ENCODE results near the gene PLCB3. TPM values are rescaled to one million over a fixed set of nuclear protein-coding genes. Genes with fewer than 3 reads are reported as not detected.

PLCB3 gene
- total RNA-seq, 6 experiments from 2014 or later: 5.4 to 8.0 (median 6.7) TPM

- Histone ChIP-seq H3K36me3 (no peaks in the 10 kb centered on the region), H3K4me1 (peaks cover 0 to 25% (median 5%) of the 10 kb centered on the region in 4 donors), H3K9me3 (no peaks in the 10 kb centered on the region), H3K27me3 (no peaks in the 10 kb centered on the region), H3K4me3 (no peak overlapping the region), H3K27ac (no peak overlapping the region)
- intact Hi-C loops (cut with DNase I): no loop called here
- ATAC-seq: no peak
- TF ChIP-seq CTCF (IDR thresholded peaks at IDR 0.05): no peak
- TF ChIP-seq POLR2A (IDR thresholded peaks at IDR 0.05): no peak
- WGBS (ENCODE audit: insufficient coverage, low coverage, low lambda C conversion rate, missing lambda C conversion rate): 89% methylated on average over 8 of the region's 8 CpGs
- DNase-seq: no peak
Measured at GRCh38 chr11:64232967-64233315, 18.4 kb upstream of the PLCB3 start.

- 8% methylated on average over 6 of the region's 62 CpGs for WGBS (ENCODE audit: insufficient coverage, low coverage, low lambda C conversion rate, missing lambda C conversion rate)
- Histone ChIP-seq H3K27me3 (no peaks in the 10 kb centered on the region), H3K9me3 (no peaks in the 10 kb centered on the region), H3K36me3 (no peaks in the 10 kb centered on the region), H3K4me1 (peaks cover 0 to 32% (median 7%) of the 10 kb centered on the region in 4 donors), H3K27ac (peak within 1 kb of the TSS; percentile 36 to 79 (median 57)), H3K4me3 (peak within 1 kb of the TSS; percentile 54 to 58 (median 57))
- intact Hi-C loops (cut with DNase I): no loop called here
- DNase-seq (peak; percentile 81 to 87 (median 81)), ATAC-seq (peak; percentile 43 to 66 (median 52))
- TF ChIP-seq POLR2A (IDR thresholded peaks at IDR 0.05): peak; percentile 27
- TF ChIP-seq CTCF (IDR thresholded peaks at IDR 0.05): no peak
Measured at GRCh38 chr11:64233913-64234586, 17.3 kb upstream of the PLCB3 start, which contains the start of gene VEGFB. Gene VEGFB, plus strand, starts transcription at chr11:64234584. Its CDS starts 250 bp downstream, at chr11:64234834.

DNA sequence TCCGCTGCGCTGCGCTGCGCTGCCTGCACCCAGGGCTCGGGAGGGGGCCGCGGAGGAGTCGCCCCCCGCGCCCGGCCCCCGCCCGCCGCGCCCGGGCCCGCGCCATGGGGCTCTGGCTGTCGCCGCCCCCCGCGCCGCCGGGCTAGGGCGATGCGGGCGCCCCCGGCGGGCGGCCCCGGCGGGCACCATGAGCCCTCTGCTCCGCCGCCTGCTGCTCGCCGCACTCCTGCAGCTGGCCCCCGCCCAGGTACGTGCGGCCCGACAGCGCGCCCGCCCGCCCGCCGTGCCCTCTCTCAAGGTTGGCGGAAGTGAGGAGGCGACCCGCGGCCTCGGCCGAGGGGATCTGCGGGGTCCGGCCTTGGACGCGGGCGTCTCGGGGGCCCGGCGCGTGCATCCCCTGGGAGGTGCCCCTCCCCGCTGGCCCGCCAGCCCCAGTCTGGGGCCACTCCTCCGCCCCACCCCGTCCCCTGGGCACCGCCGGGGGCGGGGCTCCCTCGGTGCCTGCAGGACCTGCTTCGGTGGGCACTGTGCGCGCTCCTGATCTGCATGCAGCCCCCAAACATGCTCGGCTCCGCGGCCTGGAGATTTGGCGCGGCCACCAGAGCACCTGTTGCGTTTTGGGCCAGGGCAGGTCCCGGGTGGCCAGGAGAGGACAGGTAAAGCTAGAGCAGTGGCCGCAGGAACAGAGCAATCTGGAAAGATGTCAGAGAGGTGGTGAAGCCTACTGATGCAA is 16.5 kb upstream of the PLCB3 start:
- Histone ChIP-seq H3K27me3 (no peaks in the 10 kb centered on the region), H3K36me3 (no peaks in the 10 kb centered on the region), H3K9me3 (no peaks in the 10 kb centered on the region), H3K27ac (peak overlapping the region; percentile 36 to 79 (median 57)), H3K4me1 (peaks cover 0 to 31% (median 7%) of the 10 kb centered on the region in 4 donors), H3K4me3 (peak overlapping the region; percentile 54 to 58 (median 57))
- peak in 2 of 3 donors; percentile 64 to 73 for DNase-seq
- 0% methylated on average over 2 of the region's 80 CpGs for WGBS (ENCODE audit: insufficient coverage, low coverage, low lambda C conversion rate, missing lambda C conversion rate)
- ATAC-seq: peak; percentile 8 to 37 (median 23)
- TF ChIP-seq CTCF (IDR thresholded peaks at IDR 0.05): no peak
- peak; percentile 41 for TF ChIP-seq POLR2A (IDR thresholded peaks at IDR 0.05)
- intact Hi-C loops (cut with DNase I): no loop called here

GRCh38 chr11:64235437-64236161 is 15.7 kb upstream of the PLCB3 start:
- no CpG with 5 or more reads among the region's 12 CpGs for WGBS (ENCODE audit: insufficient coverage, low coverage, low lambda C conversion rate, missing lambda C conversion rate)
- peak overlapping the region; percentile 54 to 58 (median 57) for H3K4me3 ChIP-seq

More at GRCh38 chr11:64235437-64236161, 15.7 kb upstream of the PLCB3 start:
- peak overlapping the region in 1 of 3 donors; percentile 79 for H3K27ac ChIP-seq
- DNase-seq (peak in 1 of 3 donors; percentile 49), ATAC-seq (no peak)
- H3K27me3 ChIP-seq: no peaks in the 10 kb centered on the region
- H3K4me1 ChIP-seq: peaks cover 0 to 35% (median 10%) of the 10 kb centered on the region in 4 donors
- intact Hi-C loops (cut with DNase I): no loop called here
- no peaks in the 10 kb centered on the region for H3K36me3 ChIP-seq
- TF ChIP-seq CTCF (IDR thresholded peaks at IDR 0.05) (no peak), POLR2A (IDR thresholded peaks at IDR 0.05) (no peak)
- no peaks in the 10 kb centered on the region for H3K9me3 ChIP-seq

Measured in right lobe of liver (tissue), 6 donors.